ENCODE measurements around the gene HSD11B2. TPM values are rescaled to one million over a fixed set of nuclear protein-coding genes. Genes with fewer than 3 reads are reported as not detected.
A peak's percentile ranks its signal among the peaks of the same experiment; 100 is the strongest.
"Not testable (repeated sequence)": the region's sequence is repeated elsewhere in the genome, so short reads cannot be mapped to it uniquely, and the experiment has no call there.

Gene HSD11B2
- total and polyA plus RNA-seq, 5 experiments from 2014 or later = not detected

- H3K9me3 Mint-ChIP-seq = no peaks in the 10 kb centered on the region
- H3K27me3 Mint-ChIP-seq = peaks cover 2 to 8% (median 4%) of the 10 kb centered on the region in 5 donors
- ATAC-seq (no peak), DNase-seq (no peak)
- H3K36me3 Mint-ChIP-seq = no peaks in the 10 kb centered on the region
- no peak overlapping the region for H3K4me3 Mint-ChIP-seq
- peak overlapping the region in 1 of 10 donors; percentile 22 for H3K27ac Mint-ChIP-seq
- H3K4me1 Mint-ChIP-seq = peaks cover 3 to 7% (median 4%) of the 10 kb centered on the region in 4 donors
- POLR2A ChIA-PET = no interaction called here
Measured at GRCh38 chr16:67411339-67411738, 19.6 kb upstream of the HSD11B2 start.

- H3K9me3 Mint-ChIP-seq = no peaks in the 10 kb centered on the region
- H3K36me3 Mint-ChIP-seq = no peaks in the 10 kb centered on the region
- POLR2A ChIA-PET = interaction anchor here (0.7 kb wide), 1 partner anchor 62 kb away, joined by 3 read pairs; no protein-coding TSS in a partner anchor
- ATAC-seq = no peak
- H3K27me3 Mint-ChIP-seq = peaks cover 8 to 17% (median 10%) of the 10 kb centered on the region in 5 donors
- no peak for DNase-seq
- no peak overlapping the region for H3K27ac Mint-ChIP-seq
- H3K4me3 Mint-ChIP-seq = no peak overlapping the region
- H3K4me1 Mint-ChIP-seq = peaks cover 7 to 13% (median 8%) of the 10 kb centered on the region in 4 donors
Measured at GRCh38 chr16:67412294-67412693, 18.6 kb upstream of the HSD11B2 start.

DNA sequence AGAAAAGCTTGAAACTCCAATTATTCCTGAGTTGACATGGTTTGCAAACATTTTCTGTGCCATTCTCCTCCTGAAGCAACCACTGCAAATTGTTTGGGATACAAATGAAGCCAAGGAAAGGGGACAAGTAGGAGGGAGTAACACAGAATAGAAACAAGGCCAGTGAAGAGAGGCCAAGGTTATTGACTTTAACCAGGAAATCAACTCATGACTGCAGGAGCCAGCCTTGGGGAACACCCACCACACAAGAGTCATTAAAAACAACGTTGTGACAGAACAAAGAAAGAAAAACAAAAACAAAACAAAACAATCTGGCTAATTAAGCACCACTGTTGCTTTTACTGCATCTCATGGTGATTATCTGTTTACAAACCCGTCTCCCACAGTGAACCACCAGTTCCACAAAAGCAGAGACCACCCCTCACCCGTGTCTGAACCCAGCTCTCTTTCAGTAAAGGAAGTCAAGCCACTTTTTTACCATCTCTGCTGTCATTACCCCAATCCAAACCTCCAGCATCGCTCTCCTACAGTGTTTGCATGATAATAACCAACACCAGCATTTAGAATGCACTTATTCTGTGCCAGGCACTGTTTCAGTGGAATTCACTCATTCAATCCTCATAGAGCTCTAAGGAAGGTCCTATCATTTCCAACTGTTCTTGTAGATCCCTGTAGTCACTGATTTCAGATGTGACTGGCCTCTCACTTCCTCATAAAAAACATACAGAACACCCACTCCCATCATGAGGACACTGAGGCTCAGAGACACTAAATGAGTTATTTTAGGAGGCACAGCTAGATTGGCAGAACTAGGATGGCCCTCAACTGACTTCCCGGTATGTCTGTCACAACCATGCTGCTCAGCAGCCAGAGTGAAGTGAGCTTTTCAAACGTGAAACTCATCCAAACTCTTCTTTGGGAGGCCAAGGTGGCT lies 16.7 kb upstream of the HSD11B2 start:
- peaks cover 7 to 13% (median 8%) of the 10 kb centered on the region in 4 donors for H3K4me1 Mint-ChIP-seq
- DNase-seq (no peak), ATAC-seq (no peak)
- no peaks in the 10 kb centered on the region for H3K36me3 Mint-ChIP-seq
- H3K9me3 Mint-ChIP-seq = no peaks in the 10 kb centered on the region
- H3K27ac Mint-ChIP-seq = no peak overlapping the region
- peak overlapping the region in 1 of 10 donors; percentile 7 for H3K4me3 Mint-ChIP-seq
- peaks cover 10 to 25% (median 14%) of the 10 kb centered on the region in 5 donors for H3K27me3 Mint-ChIP-seq
- POLR2A ChIA-PET = no interaction called here

GRCh38 chr16:67415421-67415820 lies 15.5 kb upstream of the HSD11B2 start:
- Mint-ChIP-seq H3K4me3 (peak overlapping the region; percentile 22 to 75 (median 59)), H3K27me3 (peaks cover 14 to 31% (median 17%) of the 10 kb centered on the region in 5 donors), H3K27ac (peak overlapping the region in 1 of 10 donors; percentile 21), H3K4me1 (peaks cover 7 to 13% (median 8%) of the 10 kb centered on the region in 4 donors)
- DNase-seq, POLR2A ChIA-PET, H3K9me3 Mint-ChIP-seq, ATAC-seq, H3K36me3 Mint-ChIP-seq: not testable (repeated sequence)

DNA sequence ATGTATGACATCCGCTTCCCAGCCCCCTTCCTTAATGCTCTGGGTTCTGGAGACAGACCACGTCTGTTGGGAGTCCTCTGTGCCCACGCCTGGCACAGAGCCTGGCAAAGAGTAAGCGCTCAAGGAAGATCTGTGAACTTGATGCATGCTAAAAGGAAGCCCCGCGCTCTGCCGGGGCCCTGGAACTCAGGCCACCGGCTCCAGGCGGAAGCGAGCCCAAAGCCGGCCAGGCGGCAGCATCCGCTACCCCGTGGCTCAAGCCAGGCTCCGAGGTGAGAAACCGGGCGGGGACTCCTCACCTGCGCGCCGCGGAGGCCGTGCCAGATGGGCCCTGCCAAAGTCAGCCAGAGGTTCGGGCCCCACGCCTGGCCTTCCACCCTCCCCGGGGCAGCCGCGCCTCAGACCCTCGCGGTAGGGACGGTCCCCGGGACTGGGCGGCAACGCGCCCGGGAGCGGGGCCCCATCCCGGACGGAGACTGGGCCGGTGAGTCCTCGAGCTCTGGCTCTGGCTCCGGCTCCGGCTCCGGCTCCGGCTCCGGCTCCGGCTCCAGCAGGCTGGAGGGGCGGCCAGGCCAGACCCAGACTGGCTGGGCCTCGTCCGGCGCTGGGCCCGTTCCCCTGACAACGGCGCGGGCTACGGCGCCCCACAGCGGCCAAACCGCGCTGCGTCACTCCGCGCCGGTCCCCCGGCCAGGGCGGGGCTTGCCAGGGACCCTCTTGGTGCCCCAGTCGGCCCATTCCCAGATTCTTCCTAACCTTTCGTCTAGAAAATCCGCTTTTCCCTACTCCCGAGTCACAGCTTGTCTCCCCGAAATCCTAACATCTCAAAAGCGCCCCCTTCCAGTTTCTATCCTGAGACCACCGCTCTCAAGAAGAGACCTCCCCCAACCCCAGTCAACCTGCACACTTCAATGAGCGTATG lies 14.8 kb upstream of the HSD11B2 start, which contains the start of gene ZDHHC1:
Gene ZDHHC1 (minus strand): TSS at position 606 of the 922 bp plus-strand sequence. CDS start 8,702 bp downstream, outside the sequence.
- Mint-ChIP-seq H3K27ac (peak within 1 kb of the TSS in 7 of 10 donors; percentile 21 to 76 (median 55)), H3K36me3 (no peaks in the 10 kb centered on the region), H3K9me3 (no peaks in the 10 kb centered on the region), H3K4me3 (peak within 1 kb of the TSS; percentile 77 to 92 (median 82)), H3K4me1 (peaks cover 7 to 13% (median 8%) of the 10 kb centered on the region in 4 donors), H3K27me3 (peaks cover 14 to 34% (median 17%) of the 10 kb centered on the region in 5 donors)
- DNase-seq = peak in 8 of 10 donors; percentile 15 to 56 (median 48)
- peak; percentile 90 to 91 for ATAC-seq
- POLR2A ChIA-PET = no interaction called here

- peaks cover 14 to 36% (median 17%) of the 10 kb centered on the region in 5 donors for H3K27me3 Mint-ChIP-seq
- H3K36me3 Mint-ChIP-seq = no peaks in the 10 kb centered on the region
- no peak for DNase-seq
- peaks cover 7 to 13% (median 8%) of the 10 kb centered on the region in 4 donors for H3K4me1 Mint-ChIP-seq
- no peak for ATAC-seq
- no peaks in the 10 kb centered on the region for H3K9me3 Mint-ChIP-seq
- peak overlapping the region; percentile 30 to 81 (median 57) for H3K4me3 Mint-ChIP-seq
- H3K27ac Mint-ChIP-seq = peak overlapping the region in 2 of 10 donors; percentile 40 to 66
- POLR2A ChIA-PET = interaction anchor here (1.6 kb wide), 1 partner anchor 11 kb away, joined by 4 read pairs; no protein-coding TSS in a partner anchor
Measured at GRCh38 chr16:67417333-67418061, 13.4 kb upstream of the HSD11B2 start.

GRCh38 chr16:67419502-67419901 lies 11.4 kb upstream of the HSD11B2 start:
- H3K36me3 Mint-ChIP-seq = no peaks in the 10 kb centered on the region
- peak overlapping the region in 1 of 10 donors; percentile 6 for H3K27ac Mint-ChIP-seq
- H3K4me3 Mint-ChIP-seq = no peak overlapping the region
- POLR2A ChIA-PET = no interaction called here
- ATAC-seq (no peak), DNase-seq (no peak)
- H3K4me1 Mint-ChIP-seq = peaks cover 6 to 13% (median 8%) of the 10 kb centered on the region in 4 donors
- H3K27me3 Mint-ChIP-seq = peaks cover 15 to 49% (median 21%) of the 10 kb centered on the region in 5 donors
- no peaks in the 10 kb centered on the region for H3K9me3 Mint-ChIP-seq

DNA sequence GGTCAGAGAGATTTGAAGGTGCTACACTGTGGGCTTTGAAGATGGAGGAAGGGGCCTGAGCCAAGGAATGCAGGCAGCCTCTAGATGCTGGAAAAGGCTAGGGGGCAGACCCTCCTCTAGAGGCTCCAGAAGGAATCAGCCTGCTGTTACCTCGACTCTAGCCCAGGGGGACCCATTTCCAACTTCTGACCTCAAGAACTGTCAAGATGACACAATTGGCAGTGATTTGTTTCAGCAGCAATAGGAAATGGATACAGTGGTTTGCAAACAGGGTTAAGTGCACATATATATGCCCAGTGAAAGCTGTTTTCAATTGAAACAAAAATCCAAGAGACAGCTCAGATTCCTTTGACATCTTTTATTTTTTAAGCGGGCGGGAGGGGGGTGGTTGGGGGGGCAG lies 11.0 kb upstream of the HSD11B2 start:
- H3K27me3 Mint-ChIP-seq = peaks cover 15 to 49% (median 21%) of the 10 kb centered on the region in 5 donors
- POLR2A ChIA-PET = no interaction called here
- no peak for DNase-seq
- peaks cover 6 to 13% (median 8%) of the 10 kb centered on the region in 4 donors for H3K4me1 Mint-ChIP-seq
- H3K27ac Mint-ChIP-seq = no peak overlapping the region
- no peaks in the 10 kb centered on the region for H3K36me3 Mint-ChIP-seq
- no peak overlapping the region for H3K4me3 Mint-ChIP-seq
- H3K9me3 Mint-ChIP-seq = no peaks in the 10 kb centered on the region
- ATAC-seq = no peak

DNA sequence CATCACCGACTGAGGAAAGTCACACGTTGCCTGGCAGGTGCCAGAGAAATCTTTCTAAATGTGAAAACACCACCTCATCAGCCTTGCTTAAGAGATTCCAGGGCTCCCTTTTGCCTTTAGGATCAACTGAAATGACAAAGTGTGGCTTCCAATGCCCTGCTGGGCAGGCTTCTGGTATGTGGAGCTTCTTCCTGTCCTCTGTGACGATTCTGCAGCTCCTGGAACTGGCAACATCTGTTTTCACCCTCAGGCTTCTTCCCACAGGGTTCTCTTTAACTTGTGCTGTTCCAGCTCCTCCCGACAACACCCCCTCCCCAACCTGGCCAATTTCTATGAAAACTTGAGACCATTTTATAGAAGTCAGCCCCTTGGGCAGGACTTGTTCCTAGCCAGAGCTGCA lies 9.9 kb upstream of the HSD11B2 start:
- Mint-ChIP-seq H3K4me3 (no peak overlapping the region), H3K36me3 (no peaks in the 10 kb centered on the region), H3K9me3 (no peaks in the 10 kb centered on the region), H3K27me3 (peaks cover 12 to 49% (median 26%) of the 10 kb centered on the region in 5 donors), H3K4me1 (peaks cover 3 to 7% (median 5%) of the 10 kb centered on the region in 4 donors), H3K27ac (peak overlapping the region in 1 of 10 donors; percentile 19)
- DNase-seq (no peak), ATAC-seq (no peak)
- POLR2A ChIA-PET = no interaction called here

DNA sequence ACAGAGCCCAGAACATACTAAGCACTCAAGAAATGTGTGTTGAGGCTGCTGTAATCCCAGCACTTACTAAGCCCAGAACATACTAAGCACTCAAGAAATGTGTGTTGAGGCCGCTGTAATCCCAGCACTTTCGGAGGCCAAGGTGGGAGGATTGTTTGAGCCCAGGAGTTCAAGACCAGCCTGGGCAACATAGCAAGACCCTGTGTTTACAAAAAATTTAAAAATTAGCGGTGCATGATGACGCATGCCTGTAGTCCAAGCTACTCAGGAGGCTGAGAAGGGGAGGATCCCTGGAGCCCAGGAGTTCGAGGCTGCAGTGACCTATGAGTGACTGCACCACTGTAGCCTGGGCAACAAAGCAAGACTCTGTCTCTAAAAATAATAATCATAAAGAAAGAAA lies 7.9 kb upstream of the HSD11B2 start:
- Mint-ChIP-seq H3K4me3 (no peak overlapping the region), H3K4me1 (peaks cover 0 to 1% (median 0%) of the 10 kb centered on the region in 4 donors), H3K9me3 (no peaks in the 10 kb centered on the region), H3K36me3 (no peaks in the 10 kb centered on the region), H3K27ac (no peak overlapping the region), H3K27me3 (peaks cover 12 to 49% (median 26%) of the 10 kb centered on the region in 5 donors)
- DNase-seq = no peak
- POLR2A ChIA-PET = interaction anchor here (0.6 kb wide), 1 partner anchor 46 kb away, joined by 3 read pairs; no protein-coding TSS in a partner anchor
- no peak for ATAC-seq

DNA sequence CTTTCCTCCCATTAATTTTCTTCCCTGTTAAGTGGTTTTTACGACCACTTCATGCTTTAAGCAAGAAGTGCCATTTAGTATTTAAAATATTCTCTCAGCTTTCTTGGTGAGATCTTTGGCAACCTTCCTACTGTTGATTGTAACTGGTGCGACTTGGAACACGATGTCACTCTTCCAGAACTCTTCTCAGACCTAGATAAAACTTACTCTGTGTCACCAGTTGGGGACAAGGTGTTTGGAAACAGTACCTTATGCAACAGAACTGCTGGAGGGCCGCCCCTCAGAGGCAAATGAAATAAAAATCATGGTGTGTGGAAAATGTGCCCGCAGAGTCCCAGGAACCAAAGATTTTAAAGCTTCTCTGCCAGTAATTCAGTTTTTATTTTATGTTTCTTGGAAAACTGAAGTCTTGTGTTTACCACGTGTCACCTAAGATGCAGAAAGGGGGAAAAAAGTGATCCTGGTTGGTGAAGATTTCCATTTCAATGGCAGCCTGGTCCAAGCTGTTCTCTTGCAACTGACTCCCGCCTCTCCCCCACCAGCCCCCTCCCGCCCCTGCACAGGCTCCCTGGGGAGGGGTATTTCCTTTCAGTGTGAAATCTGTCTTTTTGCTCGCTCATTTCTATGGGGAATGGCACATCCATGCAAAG lies 7.2 kb upstream of the HSD11B2 start:
- Mint-ChIP-seq H3K36me3 (no peaks in the 10 kb centered on the region), H3K4me3 (no peak overlapping the region), H3K9me3 (no peaks in the 10 kb centered on the region), H3K4me1 (peaks cover 0 to 3% (median under 1%) of the 10 kb centered on the region in 4 donors), H3K27ac (peak overlapping the region in 1 of 10 donors; percentile 29), H3K27me3 (peaks cover 13 to 57% (median 28%) of the 10 kb centered on the region in 5 donors)
- POLR2A ChIA-PET = no interaction called here
- DNase-seq (no peak), ATAC-seq (no peak)

All from naive thymus-derived CD8-positive, alpha-beta T cell (primary cell).